HL-60 (cell line): ENCODE results near the gene ISG20.

Experiments
- CTCF ChIP-seq: IDR thresholded peaks from one replicate; pipeline ENCODE4 v1.5.1; 2011; ENCODE audit warnings: low read length, control low read depth, inconsistent platforms; ENCODE audit not compliant: insufficient read depth
- POLR2AphosphoS5 ChIP-seq: IDR thresholded peaks from 2 replicates; pipeline ENCODE4 v1.6.1; 2012; ENCODE audit warnings: low read depth
- REST ChIP-seq: IDR thresholded peaks from 2 replicates; pipeline ENCODE4 v1.6.1; 2012; ENCODE audit warnings: low read depth; ENCODE audit not compliant: insufficient replicate concordance

GRCh38 chr15:88657326-88658069 lies 18.7 kb downstream of the ISG20 start:
- peak; percentile 57 for TF ChIP-seq CTCF
- TF ChIP-seq POLR2AphosphoS5, result no peak
- peak; percentile 73 for TF ChIP-seq REST
